Measurements from ENCODE around the gene KSR2. TPM values are rescaled to one million over a fixed set of nuclear protein-coding genes. Genes with fewer than 3 reads are reported as not detected.

KSR2 gene
- total RNA-seq, 2 donors from 2014 or later = 1.2 to 1.3 TPM

GRCh38 chr12:117456076-117456475 is 512.7 kb downstream of the KSR2 start:
- DNase-seq = no peak
- no peak overlapping the region for H3K9ac ChIP-seq (ENCODE audit: low read depth in 2 of 2, low read length in 2 of 2)
- no peaks in the 10 kb centered on the region for H3K9me3 ChIP-seq
- no peak overlapping the region for H3K27ac ChIP-seq
- no peaks in the 10 kb centered on the region for H3K4me1 ChIP-seq
- intact Hi-C loops (cut with DNase I) = no loop called here
- H3K27me3 ChIP-seq = no peaks in the 10 kb centered on the region
- no peak overlapping the region for H3K4me3 ChIP-seq
- no peak for TF ChIP-seq CTCF (IDR thresholded peaks at IDR 0.05)
- H3K36me3 ChIP-seq = no peaks in the 10 kb centered on the region

- no peaks in the 10 kb centered on the region for H3K27me3 ChIP-seq
- no peak overlapping the region for H3K9ac ChIP-seq (ENCODE audit: low read depth in 2 of 2, low read length in 2 of 2)
- no peak overlapping the region for H3K27ac ChIP-seq
- no peaks in the 10 kb centered on the region for H3K36me3 ChIP-seq
- DNase-seq = no peak
- no peaks in the 10 kb centered on the region for H3K4me1 ChIP-seq
- TF ChIP-seq CTCF (IDR thresholded peaks at IDR 0.05) = no peak
- H3K4me3 ChIP-seq = no peak overlapping the region
- intact Hi-C loops (cut with DNase I) = no loop called here
- no peaks in the 10 kb centered on the region for H3K9me3 ChIP-seq
Measured at GRCh38 chr12:117453961-117454360, 514.8 kb downstream of the KSR2 start.

DNA sequence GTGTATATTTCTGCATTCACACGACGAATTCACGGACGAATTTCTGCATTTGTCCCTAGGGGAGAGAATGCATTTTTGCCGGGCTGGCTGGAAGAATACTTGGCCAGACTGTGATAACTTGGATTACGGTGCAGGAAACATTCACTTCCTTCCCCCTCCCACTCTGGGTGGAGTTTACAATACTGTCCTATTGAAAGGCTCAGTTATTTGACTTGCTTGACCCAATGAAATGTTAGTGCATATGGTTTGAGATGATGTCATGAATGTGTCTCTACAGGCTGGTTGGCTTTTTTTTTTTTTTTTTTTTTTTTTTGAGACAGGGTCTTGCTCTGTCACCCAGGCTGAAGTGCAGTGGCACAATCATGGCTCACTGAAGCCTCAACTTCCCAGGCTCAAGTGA is 516.7 kb downstream of the KSR2 start:
- no peak for DNase-seq
- Histone ChIP-seq H3K36me3 (no peaks in the 10 kb centered on the region), H3K27ac (no peak overlapping the region), H3K4me1 (no peaks in the 10 kb centered on the region), H3K27me3 (no peaks in the 10 kb centered on the region), H3K4me3 (no peak overlapping the region), H3K9ac (ENCODE audit: low read depth in 2 of 2, low read length in 2 of 2) (no peak overlapping the region), H3K9me3 (no peaks in the 10 kb centered on the region)
- no peak for TF ChIP-seq CTCF (IDR thresholded peaks at IDR 0.05)
- intact Hi-C loops (cut with DNase I) = no loop called here

DNA sequence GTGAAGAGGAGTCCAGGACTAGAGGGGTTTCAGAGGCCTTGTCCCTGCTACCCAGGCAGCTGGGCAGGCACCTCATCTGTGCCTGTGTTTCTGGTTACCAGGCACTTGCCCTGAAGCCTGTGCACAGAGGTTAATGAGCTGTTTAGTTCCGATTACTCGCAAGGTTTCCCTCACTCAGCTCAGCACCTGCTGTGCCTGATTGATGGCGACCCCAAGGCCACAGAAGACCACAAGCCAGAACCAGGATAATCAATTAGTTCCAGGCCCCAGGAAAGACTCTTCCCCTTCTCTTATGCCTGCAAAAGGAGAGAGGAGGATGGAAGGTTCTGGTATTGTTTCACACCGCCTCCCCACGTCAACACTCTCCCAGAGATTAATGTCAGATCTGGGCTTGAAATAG is 518.6 kb downstream of the KSR2 start:
- TF ChIP-seq CTCF (IDR thresholded peaks at IDR 0.05) = no peak
- no peaks in the 10 kb centered on the region for H3K27me3 ChIP-seq
- intact Hi-C loops (cut with DNase I) = no loop called here

GRCh38 chr12:117447665-117448366 is 521.0 kb downstream of the KSR2 start:
- H3K36me3 ChIP-seq = no peaks in the 10 kb centered on the region
- no peaks in the 10 kb centered on the region for H3K9me3 ChIP-seq
- no peaks in the 10 kb centered on the region for H3K4me1 ChIP-seq
- no peak overlapping the region for H3K9ac ChIP-seq (ENCODE audit: low read depth in 2 of 2, low read length in 2 of 2)
- intact Hi-C loops (cut with DNase I) = no loop called here
- no peak for TF ChIP-seq CTCF (IDR thresholded peaks at IDR 0.05)
- H3K27me3 ChIP-seq = no peaks in the 10 kb centered on the region
- H3K4me3 ChIP-seq = no peak overlapping the region
- no peak overlapping the region for H3K27ac ChIP-seq
- peak; percentile 29 for DNase-seq

More for the DNA sequence above, 518.6 kb downstream of the KSR2 start:
- no peaks in the 10 kb centered on the region for H3K36me3 ChIP-seq
- no peaks in the 10 kb centered on the region for H3K4me1 ChIP-seq
- no peak overlapping the region for H3K27ac ChIP-seq
- no peak overlapping the region for H3K4me3 ChIP-seq
- H3K9me3 ChIP-seq = no peaks in the 10 kb centered on the region
- no peak for DNase-seq
- no peak overlapping the region for H3K9ac ChIP-seq (ENCODE audit: low read depth in 2 of 2, low read length in 2 of 2)

All from colonic mucosa (tissue), 4 donors.